Skeletal muscle tissue (tissue), 1 donor: Measurements from ENCODE around the gene FHL2. TPM values are rescaled to one million over a fixed set of nuclear protein-coding genes. Genes with fewer than 3 reads are reported as not detected.

Experiments used
- total RNA-seq: library from RNA; depleted of rRNA; stranded (reverse); fragments of >200 nt; gene quantifications from one replicate; pipeline ENCODE4 v1.2.3, GENCODE V29; 2014

FHL2 gene
- total RNA-seq, 1 donor from 2014 or later: 66.3 TPM

Other genes starting within 250 kb of the FHL2 start
- gene GPR45, start 157.3 kb downstream of the FHL2 start, total RNA-seq: not detected
- 7.3 TPM for gene TGFBRAP1, start 69.3 kb downstream of the FHL2 start, total RNA-seq
- gene C2orf49, start 61.5 kb downstream of the FHL2 start, total RNA-seq: 13.0 TPM